Astrocyte (in vitro differentiated cells and primary cell): ENCODE results near the gene PCYT2. TPM values are rescaled to one million over a fixed set of nuclear protein-coding genes. Genes with fewer than 3 reads are reported as not detected.
A peak's percentile ranks its signal among the peaks of the same experiment; 100 is the strongest.

ENCODE experiments used
- DNase-seq: peaks from one replicate; pipeline ENCODE4 v3.0.0-alpha.2; 2010; ENCODE audit warnings: low read depth
- FAIRE-seq: peaks from 2 replicates; lab custom pipeline; 2011; peaks lifted over from hg19 to GRCh38; lab: Jason Lieb, UNC
- H2AFZ ChIP-seq: 2 replicates; pipeline ENCODE4 v1.6.0; 2012; ENCODE audit warnings: low read depth, low read length, inconsistent platforms
- H3K27ac ChIP-seq: 2 replicates; pipeline ENCODE4 v1.5.1; 2011; ENCODE audit warnings: low read depth, low read length, inconsistent platforms
- H3K27me3 ChIP-seq: 2 replicates; pipeline ENCODE4 v1.6.0; 2011; ENCODE audit warnings: low read length, inconsistent platforms; ENCODE audit not compliant: insufficient read depth
- H3K36me3 ChIP-seq: 2 replicates; pipeline ENCODE4 v1.5.1; 2011; ENCODE audit warnings: low read length, inconsistent platforms; ENCODE audit not compliant: insufficient read depth
- H3K4me1 ChIP-seq: 2 replicates; pipeline ENCODE4 v1.5.1; 2011; ENCODE audit warnings: low read length, inconsistent platforms; ENCODE audit not compliant: insufficient read depth
- H3K4me2 ChIP-seq: 2 replicates; pipeline ENCODE4 v1.6.0; 2012; ENCODE audit warnings: low read length, inconsistent platforms
- H3K4me3 ChIP-seq: 2 replicates; pipeline ENCODE4 v1.5.1; 2011; ENCODE audit warnings: low read depth, mild to moderate bottlenecking, low read length, inconsistent platforms; ENCODE audit not compliant: insufficient read depth
- H3K79me2 ChIP-seq: 2 replicates; pipeline ENCODE4 v1.6.0; 2012; ENCODE audit warnings: mild to moderate bottlenecking, low read length, inconsistent platforms; ENCODE audit not compliant: insufficient read depth
- H3K9ac ChIP-seq: 2 replicates; pipeline ENCODE4 v1.6.0; 2012; ENCODE audit warnings: mild to moderate bottlenecking, low read length, inconsistent platforms
- H3K9me3 ChIP-seq: 2 replicates; pipeline ENCODE4 v1.5.1; 2012; ENCODE audit warnings: low read depth, mild to moderate bottlenecking, low read length, inconsistent platforms; ENCODE audit not compliant: insufficient read depth
- H4K20me1 ChIP-seq: 2 replicates; pipeline ENCODE4 v1.6.0; 2012; ENCODE audit warnings: low read length, inconsistent platforms; ENCODE audit not compliant: insufficient read depth
- H3K27ac Mint-ChIP-seq: one replicate; pipeline ENCODE4 v1.8.0; 2021; ENCODE audit warnings: mild to moderate bottlenecking, mixed read lengths; ENCODE audit not compliant: unreplicated experiment
- H3K27me3 Mint-ChIP-seq: one replicate; pipeline ENCODE4 v1.8.0; 2021; ENCODE audit warnings: low read depth, mixed read lengths; ENCODE audit not compliant: unreplicated experiment
- H3K36me3 Mint-ChIP-seq: one replicate; pipeline ENCODE4 v1.8.0; 2021; ENCODE audit warnings: low read depth, mixed read lengths; ENCODE audit not compliant: unreplicated experiment
- H3K4me1 Mint-ChIP-seq: one replicate; pipeline ENCODE4 v1.8.0; 2021; ENCODE audit warnings: low read depth, mixed read lengths; ENCODE audit not compliant: unreplicated experiment
- H3K4me3 Mint-ChIP-seq: one replicate; pipeline ENCODE4 v1.8.0; 2021; ENCODE audit warnings: mild to moderate bottlenecking, moderate library complexity, mixed read lengths; ENCODE audit not compliant: unreplicated experiment
- H3K9me3 Mint-ChIP-seq: one replicate; pipeline ENCODE4 v1.8.0; 2021; ENCODE audit warnings: mild to moderate bottlenecking, mixed read lengths; ENCODE audit not compliant: unreplicated experiment
- CTCF ChIP-seq: IDR thresholded peaks from 2 replicates; pipeline ENCODE4 v1.5.1; 2011; ENCODE audit warnings: low read depth, mild to moderate bottlenecking, inconsistent platforms, low read length, moderate library complexity; ENCODE audit not compliant: insufficient read depth
- EZH2 ChIP-seq: IDR thresholded peaks from 2 replicates; pipeline ENCODE4 v1.6.1; 2012; ENCODE audit warnings: mild to moderate bottlenecking, low read length, inconsistent platforms; ENCODE audit not compliant: insufficient read depth
- total RNA-seq: library from RNA; stranded (reverse); gene quantifications from 2 replicates; pipeline ENCODE4 v1.2.1, GENCODE V29; 2021

Gene PCYT2
- total RNA-seq, 1 donor from 2014 or later: 31.6 TPM

GRCh38 chr17:81888988-81889595 is 22.1 kb downstream of the PCYT2 start:
- no peak for DNase-seq
- Mint-ChIP-seq H3K27ac (peak overlapping the region; percentile 47), H3K36me3 (peaks cover 19% of the 10 kb centered on the region), H3K27me3 (no peaks in the 10 kb centered on the region), H3K9me3 (no peaks in the 10 kb centered on the region), H3K4me3 (peak overlapping the region; percentile 71), H3K4me1 (peaks cover 31% of the 10 kb centered on the region)
- Histone ChIP-seq H3K4me3 (no peak overlapping the region), H2AFZ (no peak overlapping the region), H3K9me3 (no peaks in the 10 kb centered on the region), H3K4me2 (no peak overlapping the region), H3K27ac (no peak overlapping the region), H3K27me3 (no peaks in the 10 kb centered on the region), H4K20me1 (peaks cover 62% of the 10 kb centered on the region), H3K4me1 (peaks cover 37% of the 10 kb centered on the region), H3K79me2 (peaks cover 86% of the 10 kb centered on the region), H3K9ac (peak overlapping the region; percentile 97), H3K36me3 (peaks cover 33% of the 10 kb centered on the region)
- FAIRE-seq: no peak
- TF ChIP-seq CTCF (no peak), EZH2 (no peak)

- Histone ChIP-seq H3K4me2 (no peak overlapping the region), H3K79me2 (peaks cover 83% of the 10 kb centered on the region), H3K9ac (no peak overlapping the region), H3K4me3 (no peak overlapping the region), H3K4me1 (peaks cover 37% of the 10 kb centered on the region), H4K20me1 (peaks cover 65% of the 10 kb centered on the region), H3K27me3 (no peaks in the 10 kb centered on the region), H3K9me3 (no peaks in the 10 kb centered on the region), H3K36me3 (peaks cover 33% of the 10 kb centered on the region), H2AFZ (no peak overlapping the region), H3K27ac (no peak overlapping the region)
- Mint-ChIP-seq H3K4me3 (peak overlapping the region; percentile 64), H3K36me3 (peaks cover 19% of the 10 kb centered on the region), H3K9me3 (no peaks in the 10 kb centered on the region), H3K27ac (no peak overlapping the region), H3K27me3 (no peaks in the 10 kb centered on the region), H3K4me1 (peaks cover 31% of the 10 kb centered on the region)
- FAIRE-seq (no peak), DNase-seq (no peak)
- no peak for TF ChIP-seq CTCF
- TF ChIP-seq EZH2: no peak
Measured at GRCh38 chr17:81888105-81888987, 22.9 kb downstream of the PCYT2 start.
